ENCODE results near the gene PCDHGC4. TPM values are rescaled to one million over a fixed set of nuclear protein-coding genes. Genes with fewer than 3 reads are reported as not detected.
A peak's percentile ranks its signal among the peaks of the same experiment; 100 is the strongest.

Gene PCDHGC4
- polyA plus RNA-seq = not detected

GRCh38 chr5:141484641-141485311 is at the start of gene PCDHGC4:
TSS of gene PCDHGC4 (plus strand) at chr5:141485030. CDS start at chr5:141485174, 144 bp downstream.
- Mint-ChIP-seq H3K27me3 (peaks cover 28% of the 10 kb centered on the region), H3K4me3 (peak within 1 kb of the TSS; percentile 7 to 90 (median 75))

DNA sequence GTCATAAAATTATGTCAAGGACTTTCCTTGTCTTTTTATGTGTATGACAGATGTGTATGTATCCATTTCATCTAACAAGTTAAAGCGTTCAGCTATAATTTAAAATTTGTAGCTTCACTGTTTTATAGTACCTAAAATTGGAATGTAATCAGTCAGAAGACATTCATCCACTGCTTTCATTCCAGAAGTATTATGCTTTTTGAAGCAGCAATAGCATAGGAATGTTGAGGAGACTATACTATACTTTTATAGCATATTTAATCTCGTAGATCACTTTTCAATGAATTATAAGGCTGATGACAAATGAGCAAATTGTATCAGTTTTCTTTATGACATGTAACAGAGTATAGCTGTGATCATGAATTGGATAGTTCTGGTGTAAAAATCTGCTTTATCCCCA is 47.6 kb upstream of the PCDHGC4 start:
- peaks cover 0 to 2% (median 0%) of the 10 kb centered on the region in 3 donors for H3K4me1 Mint-ChIP-seq
- H3K27me3 Mint-ChIP-seq = peaks cover 5% of the 10 kb centered on the region
- H3K4me3 Mint-ChIP-seq = no peak overlapping the region
- peaks cover 2% of the 10 kb centered on the region for H3K36me3 Mint-ChIP-seq
- no peak overlapping the region for H3K27ac Mint-ChIP-seq
- H3K9me3 Mint-ChIP-seq = peaks cover 8 to 9% (median 8%) of the 10 kb centered on the region in 3 donors

More at GRCh38 chr5:141484641-141485311, at the start of gene PCDHGC4:
- Mint-ChIP-seq H3K9me3 (no peaks in the 10 kb centered on the region), H3K4me1 (peaks cover 8 to 32% (median 14%) of the 10 kb centered on the region in 3 donors), H3K27ac (peak within 1 kb of the TSS in 1 of 3 donors; percentile 35), H3K36me3 (no peaks in the 10 kb centered on the region)

- Mint-ChIP-seq H3K27me3 (peaks cover 2% of the 10 kb centered on the region), H3K4me3 (no peak overlapping the region), H3K4me1 (peaks cover 3 to 5% (median 3%) of the 10 kb centered on the region in 3 donors), H3K27ac (peak overlapping the region in 1 of 3 donors; percentile 17), H3K36me3 (no peaks in the 10 kb centered on the region), H3K9me3 (peaks cover 0 to 6% (median 2%) of the 10 kb centered on the region in 3 donors)
Measured at GRCh38 chr5:141439411-141440141, 45.3 kb upstream of the PCDHGC4 start.

- H3K4me3 Mint-ChIP-seq = no peak overlapping the region
- H3K27ac Mint-ChIP-seq = peak overlapping the region in 1 of 3 donors; percentile 17
Measured at GRCh38 chr5:141440341-141440740, 44.5 kb upstream of the PCDHGC4 start.

GRCh38 chr5:141441571-141442170 is 43.2 kb upstream of the PCDHGC4 start:
- Mint-ChIP-seq H3K27ac (peak overlapping the region in 1 of 3 donors; percentile 80), H3K27me3 (peaks cover 4% of the 10 kb centered on the region), H3K4me3 (no peak overlapping the region), H3K36me3 (no peaks in the 10 kb centered on the region), H3K9me3 (peaks cover 0 to 5% (median 2%) of the 10 kb centered on the region in 3 donors), H3K4me1 (peaks cover 3 to 5% (median 3%) of the 10 kb centered on the region in 3 donors)

More at GRCh38 chr5:141440341-141440740, 44.5 kb upstream of the PCDHGC4 start:
- no peaks in the 10 kb centered on the region for H3K36me3 Mint-ChIP-seq
- H3K4me1 Mint-ChIP-seq = peaks cover 3 to 5% (median 3%) of the 10 kb centered on the region in 3 donors
- peaks cover 2% of the 10 kb centered on the region for H3K27me3 Mint-ChIP-seq
- peaks cover 0 to 5% (median 2%) of the 10 kb centered on the region in 3 donors for H3K9me3 Mint-ChIP-seq

DNA sequence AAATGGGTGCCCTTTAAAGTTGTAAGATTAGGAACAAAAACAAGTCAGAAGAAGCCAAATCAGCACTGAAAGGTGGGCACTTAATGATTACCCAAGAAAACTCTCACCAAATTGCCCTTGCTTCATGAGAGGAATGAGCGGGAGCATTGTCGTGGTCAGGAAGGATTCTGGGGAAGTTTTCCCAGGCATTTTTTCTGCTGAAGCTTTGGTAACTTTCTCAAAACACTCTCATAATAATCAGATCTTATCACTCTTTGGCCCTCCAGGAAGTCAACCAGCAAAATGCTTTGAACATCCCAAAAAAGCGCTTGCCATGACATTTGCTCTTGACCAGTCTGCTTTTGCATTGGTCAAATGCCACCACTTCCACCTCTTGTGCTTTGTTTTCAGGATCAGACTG is 19.5 kb upstream of the PCDHGC4 start:
- Mint-ChIP-seq H3K27me3 (peaks cover 2% of the 10 kb centered on the region), H3K36me3 (peaks cover 2% of the 10 kb centered on the region), H3K9me3 (peaks cover 2 to 6% (median 6%) of the 10 kb centered on the region in 3 donors), H3K4me3 (no peak overlapping the region), H3K27ac (no peak overlapping the region), H3K4me1 (no peaks in the 10 kb centered on the region)

DNA sequence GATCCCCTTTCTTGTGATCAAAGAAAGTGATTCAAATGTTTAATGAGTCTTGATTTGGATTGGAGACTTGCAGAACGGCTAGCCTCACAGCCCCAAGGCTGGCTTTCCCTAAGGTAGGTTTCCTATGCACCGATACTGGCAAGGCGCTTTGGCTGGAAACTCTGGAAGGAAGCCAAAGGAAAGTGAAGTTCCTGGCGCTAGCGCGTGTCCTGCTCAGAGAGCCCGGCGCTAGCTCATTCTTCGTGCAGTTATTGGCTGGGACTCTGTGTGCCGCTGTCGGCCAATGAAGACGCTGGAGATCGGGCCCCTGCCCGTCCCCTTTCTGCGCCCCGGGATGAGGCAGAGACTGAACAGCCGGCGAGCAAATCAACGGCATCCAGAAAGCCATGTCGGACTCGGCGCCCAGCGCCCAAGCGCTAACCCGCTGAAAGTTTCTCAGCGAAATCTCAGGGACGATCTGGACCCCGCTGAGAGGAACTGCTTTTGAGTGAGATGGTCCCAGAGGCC is 9.2 kb upstream of the PCDHGC4 start, which contains the start of gene PCDHGC3:
Gene PCDHGC3, plus strand, starts transcription at position 342 of the 507 bp plus-strand sequence. Its CDS starts 151 bp downstream, at position 493.
- Mint-ChIP-seq H3K4me3 (peak within 1 kb of the TSS; percentile 95 to 99 (median 97)), H3K27ac (peak within 1 kb of the TSS in 2 of 3 donors; percentile 35 to 47), H3K4me1 (peaks cover 9 to 20% (median 17%) of the 10 kb centered on the region in 3 donors), H3K27me3 (peaks cover 34% of the 10 kb centered on the region), H3K9me3 (no peaks in the 10 kb centered on the region), H3K36me3 (no peaks in the 10 kb centered on the region)

DNA sequence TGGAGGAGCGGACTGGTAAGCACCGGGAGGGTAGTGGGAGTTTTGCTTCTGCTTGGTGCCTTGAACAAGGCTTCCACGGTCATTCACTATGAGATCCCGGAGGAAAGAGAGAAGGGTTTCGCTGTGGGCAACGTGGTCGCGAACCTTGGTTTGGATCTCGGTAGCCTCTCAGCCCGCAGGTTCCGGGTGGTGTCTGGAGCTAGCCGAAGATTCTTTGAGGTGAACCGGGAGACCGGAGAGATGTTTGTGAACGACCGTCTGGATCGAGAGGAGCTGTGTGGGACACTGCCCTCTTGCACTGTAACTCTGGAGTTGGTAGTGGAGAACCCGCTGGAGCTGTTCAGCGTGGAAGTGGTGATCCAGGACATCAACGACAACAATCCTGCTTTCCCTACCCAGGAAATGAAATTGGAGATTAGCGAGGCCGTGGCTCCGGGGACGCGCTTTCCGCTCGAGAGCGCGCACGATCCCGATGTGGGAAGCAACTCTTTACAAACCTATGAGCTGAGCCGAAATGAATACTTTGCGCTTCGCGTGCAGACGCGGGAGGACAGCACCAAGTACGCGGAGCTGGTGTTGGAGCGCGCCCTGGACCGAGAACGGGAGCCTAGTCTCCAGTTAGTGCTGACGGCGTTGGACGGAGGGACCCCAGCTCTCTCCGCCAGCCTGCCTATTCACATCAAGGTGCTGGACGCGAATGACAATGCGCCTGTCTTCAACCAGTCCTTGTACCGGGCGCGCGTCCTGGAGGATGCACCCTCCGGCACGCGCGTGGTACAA is 8.5 kb upstream of the PCDHGC4 start:
- peak overlapping the region in 1 of 3 donors; percentile 47 for H3K27ac Mint-ChIP-seq
- peak overlapping the region; percentile 95 to 99 (median 97) for H3K4me3 Mint-ChIP-seq
- no peaks in the 10 kb centered on the region for H3K9me3 Mint-ChIP-seq
- no peaks in the 10 kb centered on the region for H3K36me3 Mint-ChIP-seq
- H3K4me1 Mint-ChIP-seq = peaks cover 9 to 20% (median 17%) of the 10 kb centered on the region in 3 donors
- H3K27me3 Mint-ChIP-seq = peaks cover 34% of the 10 kb centered on the region

GRCh38 chr5:141477044-141477575 is 7.7 kb upstream of the PCDHGC4 start:
- Mint-ChIP-seq H3K27me3 (peaks cover 34% of the 10 kb centered on the region), H3K36me3 (no peaks in the 10 kb centered on the region), H3K4me3 (peak overlapping the region; percentile 95 to 99 (median 97)), H3K27ac (peak overlapping the region in 2 of 3 donors; percentile 14 to 72), H3K4me1 (peaks cover 9 to 20% (median 17%) of the 10 kb centered on the region in 3 donors), H3K9me3 (no peaks in the 10 kb centered on the region)

DNA sequence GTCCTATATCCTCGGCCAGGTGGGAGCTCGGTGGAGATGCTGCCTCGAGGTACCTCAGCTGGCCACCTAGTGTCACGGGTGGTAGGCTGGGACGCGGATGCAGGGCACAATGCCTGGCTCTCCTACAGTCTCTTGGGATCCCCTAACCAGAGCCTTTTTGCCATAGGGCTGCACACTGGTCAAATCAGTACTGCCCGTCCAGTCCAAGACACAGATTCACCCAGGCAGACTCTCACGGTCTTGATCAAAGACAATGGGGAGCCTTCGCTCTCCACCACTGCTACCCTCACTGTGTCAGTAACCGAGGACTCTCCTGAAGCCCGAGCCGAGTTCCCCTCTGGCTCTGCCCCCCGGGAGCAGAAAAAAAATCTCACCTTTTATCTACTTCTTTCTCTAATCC is 7.0 kb upstream of the PCDHGC4 start:
- peaks cover 34% of the 10 kb centered on the region for H3K27me3 Mint-ChIP-seq
- peaks cover 9 to 20% (median 17%) of the 10 kb centered on the region in 3 donors for H3K4me1 Mint-ChIP-seq
- no peaks in the 10 kb centered on the region for H3K9me3 Mint-ChIP-seq
- no peaks in the 10 kb centered on the region for H3K36me3 Mint-ChIP-seq
- peak overlapping the region in 3 of 4 donors; percentile 7 to 97 (median 54) for H3K4me3 Mint-ChIP-seq
- H3K27ac Mint-ChIP-seq = peak overlapping the region in 1 of 3 donors; percentile 14

DNA sequence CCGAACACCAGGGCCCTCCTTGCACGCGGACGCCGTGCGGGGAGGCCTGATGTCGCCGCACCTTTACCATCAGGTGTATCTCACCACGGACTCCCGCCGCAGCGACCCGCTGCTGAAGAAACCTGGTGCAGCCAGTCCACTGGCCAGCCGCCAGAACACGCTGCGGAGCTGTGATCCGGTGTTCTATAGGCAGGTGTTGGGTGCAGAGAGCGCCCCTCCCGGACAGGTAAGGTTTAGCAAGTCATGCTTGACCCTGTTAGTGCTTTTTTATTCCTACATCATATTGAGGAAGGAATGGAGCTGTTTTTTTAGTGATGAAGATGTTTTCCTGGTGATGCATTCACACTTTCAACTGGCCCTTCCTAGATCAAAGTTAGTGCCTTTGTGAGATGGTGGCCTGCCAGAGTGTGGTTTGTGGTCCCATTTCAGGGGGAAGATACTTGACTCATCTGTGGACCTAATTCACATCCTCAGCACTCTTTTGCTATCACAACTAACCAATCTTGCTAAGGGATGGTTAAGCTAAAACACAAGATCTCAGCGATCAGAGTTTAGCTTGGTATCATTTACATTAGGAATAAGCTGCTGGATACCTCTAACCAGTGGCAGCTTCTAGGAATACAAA is 6.4 kb upstream of the PCDHGC4 start:
- Mint-ChIP-seq H3K4me1 (peaks cover 9 to 25% (median 21%) of the 10 kb centered on the region in 3 donors), H3K9me3 (no peaks in the 10 kb centered on the region), H3K27ac (no peak overlapping the region), H3K4me3 (peak overlapping the region in 3 of 4 donors; percentile 7 to 97 (median 54)), H3K36me3 (no peaks in the 10 kb centered on the region), H3K27me3 (peaks cover 37% of the 10 kb centered on the region)

DNA sequence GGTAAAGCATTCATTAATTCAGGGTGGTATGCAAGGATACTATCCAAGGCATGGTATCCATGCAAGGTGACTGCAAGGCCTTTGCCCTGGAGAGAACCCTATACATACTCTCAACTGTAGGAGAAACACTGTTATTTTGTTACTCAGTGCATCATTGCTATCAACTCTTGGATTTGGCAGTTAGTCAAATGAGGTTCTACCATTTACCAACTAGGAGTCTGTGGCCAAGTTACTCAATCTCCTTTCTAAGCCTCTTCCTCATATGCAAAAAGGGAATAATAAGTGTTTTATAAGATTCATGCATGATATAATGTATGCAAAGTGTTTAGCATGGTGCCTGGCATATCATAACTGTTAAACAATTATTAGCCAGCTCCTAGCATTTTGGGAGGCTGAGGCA is 5.1 kb upstream of the PCDHGC4 start:
- H3K4me1 Mint-ChIP-seq = peaks cover 17 to 33% (median 29%) of the 10 kb centered on the region in 3 donors
- H3K27me3 Mint-ChIP-seq = peaks cover 45% of the 10 kb centered on the region
- H3K36me3 Mint-ChIP-seq = no peaks in the 10 kb centered on the region
- H3K4me3 Mint-ChIP-seq = no peak overlapping the region
- no peaks in the 10 kb centered on the region for H3K9me3 Mint-ChIP-seq
- H3K27ac Mint-ChIP-seq = no peak overlapping the region

DNA sequence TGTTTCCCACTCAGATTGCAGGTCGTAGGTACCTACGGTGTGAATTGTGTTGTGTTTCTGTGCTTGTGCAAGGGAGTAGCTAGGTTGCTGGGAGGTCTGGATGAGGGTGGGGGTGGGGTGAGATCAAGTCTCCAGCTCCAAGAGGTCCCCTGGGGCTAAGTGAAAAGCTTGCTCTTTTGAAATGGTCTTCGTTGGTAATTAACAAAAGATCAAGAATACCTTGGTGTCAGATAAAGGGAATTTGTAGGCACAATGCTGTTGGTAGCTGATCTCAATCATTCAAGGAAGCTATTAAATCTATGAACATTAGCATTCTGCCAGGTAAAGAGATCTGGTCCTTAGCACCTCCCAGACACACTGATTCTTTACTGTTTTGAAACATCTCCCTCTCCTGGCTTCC is 928 bp upstream of the PCDHGC4 start:
- peaks cover 8 to 32% (median 14%) of the 10 kb centered on the region in 3 donors for H3K4me1 Mint-ChIP-seq
- no peaks in the 10 kb centered on the region for H3K36me3 Mint-ChIP-seq
- H3K4me3 Mint-ChIP-seq = peak overlapping the region in 1 of 4 donors; percentile 7
- H3K27me3 Mint-ChIP-seq = peaks cover 22% of the 10 kb centered on the region
- no peaks in the 10 kb centered on the region for H3K9me3 Mint-ChIP-seq
- H3K27ac Mint-ChIP-seq = no peak overlapping the region
